Fibroblast of pulmonary artery (primary cell): ENCODE data around the gene ALDH1L2.

Experiments used
- DNase-seq: peaks from one replicate; pipeline ENCODE4 v3.0.0-alpha.2; 2010; ENCODE audit warnings: low read depth
- H3K4me3 ChIP-seq: replicated peaks from 2 replicates; pipeline ENCODE4 v1.5.1; 2011; ENCODE audit warnings: low read depth, mild to moderate bottlenecking, control low read depth, low read length, moderate library complexity
- CTCF ChIP-seq: IDR thresholded peaks from 2 replicates; pipeline ENCODE4 v1.5.1; 2011; ENCODE audit warnings: mild to moderate bottlenecking, control low read depth, low read length, inconsistent platforms; ENCODE audit errors: missing control alignments

The ALDH1L2 gene

DNA sequence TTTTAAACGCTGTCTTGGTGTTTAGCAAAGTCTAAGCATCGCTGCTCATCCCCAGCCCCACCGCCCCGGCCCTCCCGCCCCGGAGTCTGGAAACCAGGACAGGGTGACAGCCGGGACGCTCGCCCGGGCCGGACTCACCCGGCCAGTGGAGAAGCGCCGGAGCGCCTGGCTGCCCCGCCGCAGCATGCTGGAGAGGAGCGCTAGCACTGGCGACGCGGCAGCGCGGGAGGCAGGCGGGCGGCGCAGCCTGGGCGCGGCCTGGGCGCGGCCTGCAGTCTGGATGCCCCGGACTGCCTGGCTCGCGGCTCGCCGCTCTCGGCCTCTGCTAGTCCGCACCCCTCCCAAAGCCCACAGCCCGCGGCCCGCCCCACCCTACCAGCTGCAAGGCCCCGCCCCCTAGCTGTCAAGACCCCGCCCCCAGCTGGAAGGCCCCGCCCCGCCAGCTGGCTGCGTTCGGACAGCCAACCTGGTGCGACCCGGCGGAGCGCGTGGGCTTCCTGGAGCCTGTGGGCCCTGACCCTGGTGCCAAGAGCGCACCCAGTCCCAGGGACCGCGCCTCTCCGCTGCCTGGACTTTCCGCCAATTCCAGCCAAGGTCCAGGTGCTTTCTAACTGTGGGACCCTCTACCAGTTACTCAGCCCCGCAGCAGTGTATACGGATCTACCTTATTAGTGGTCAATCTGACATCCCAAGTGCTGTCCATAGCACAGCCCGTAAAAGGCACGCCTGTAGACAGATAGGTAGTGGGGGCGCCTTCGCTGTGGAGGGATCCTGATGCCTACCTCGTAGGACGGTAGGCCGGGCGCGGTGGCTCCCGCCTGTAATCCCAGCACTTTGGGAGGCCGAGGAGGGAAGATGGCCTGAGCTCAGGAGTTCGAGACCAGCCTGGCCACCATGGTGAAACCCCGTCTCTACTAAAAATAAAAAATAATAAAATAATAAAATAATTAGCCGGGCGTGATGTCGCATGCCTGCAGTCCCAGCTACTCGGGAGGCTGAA, at the start of gene ALDH1L2:
Gene ALDH1L2, minus strand, starts transcription at position 208 of the 1,000 bp plus-strand sequence. Its CDS starts 22 bp downstream, at position 186.
- H3K4me3 ChIP-seq, result peak within 1 kb of the TSS; percentile 91
- peak; percentile 91 for DNase-seq
- no peak for TF ChIP-seq CTCF

- DNase-seq, result no peak
- no peak overlapping the region for H3K4me3 ChIP-seq
- no peak for TF ChIP-seq CTCF
These were observed 36.3 kb upstream of the ALDH1L2 start for GRCh38 chr12:105120551-105120950.

DNA sequence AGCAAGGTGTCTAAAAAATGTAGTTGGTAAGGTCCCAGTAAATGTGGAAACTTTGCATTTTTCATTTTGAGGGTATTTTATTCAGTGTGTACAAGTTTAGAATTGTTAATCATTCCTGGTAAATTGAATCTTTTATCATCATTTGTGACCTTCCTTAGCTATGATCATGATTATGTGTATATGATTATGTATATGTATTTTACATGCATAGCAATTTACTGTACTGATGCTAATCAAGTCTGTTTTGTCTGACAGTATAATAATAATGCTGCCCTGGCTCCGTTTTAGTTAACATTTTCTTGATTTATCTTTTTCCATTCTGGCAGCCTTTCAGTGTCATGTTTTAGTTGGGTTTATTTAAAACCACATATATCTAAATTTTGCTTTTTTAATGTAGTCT, 32.7 kb upstream of the ALDH1L2 start:
- H3K4me3 ChIP-seq, result no peak overlapping the region
- TF ChIP-seq CTCF, result no peak
- DNase-seq, result no peak

DNA sequence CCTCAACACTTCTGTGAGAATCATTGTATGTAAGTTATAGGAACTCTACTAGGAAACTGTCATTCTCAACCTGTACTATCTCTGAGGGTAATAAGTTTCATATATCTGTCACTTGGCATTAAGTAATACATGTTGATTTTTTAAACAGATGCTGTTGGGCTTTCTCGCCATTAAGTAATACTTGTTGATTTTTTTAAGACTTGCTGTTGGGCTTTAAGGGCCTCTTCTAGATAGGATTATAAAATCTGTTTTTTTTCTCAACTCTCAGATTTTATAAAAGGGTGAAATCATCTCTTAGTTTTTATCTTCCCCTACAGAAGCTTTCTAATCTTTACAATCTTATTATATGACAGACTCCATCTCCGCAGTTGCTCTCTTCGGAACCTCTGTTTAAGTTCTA, 28.8 kb upstream of the ALDH1L2 start:
- H3K4me3 ChIP-seq, result no peak overlapping the region
- TF ChIP-seq CTCF, result no peak
- no peak for DNase-seq

DNA sequence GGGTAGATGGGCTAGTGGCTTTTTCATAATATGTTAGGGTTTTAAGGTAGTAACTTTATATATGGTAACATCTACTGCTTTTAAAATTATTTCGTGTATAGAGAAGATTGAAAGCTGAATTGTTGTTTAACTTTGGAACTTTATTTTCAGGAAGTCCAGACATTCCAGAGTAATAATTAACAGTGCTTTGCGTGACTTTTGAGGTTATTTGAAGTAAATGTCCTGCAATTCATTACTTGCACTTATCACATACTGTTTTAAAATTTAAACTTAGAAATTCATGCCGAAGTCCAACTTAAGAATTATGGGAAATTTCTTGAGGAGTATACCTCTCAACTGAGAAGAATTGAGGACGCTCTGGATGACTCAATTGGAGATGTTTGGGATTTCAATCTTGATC, 26.6 kb upstream of the ALDH1L2 start:
- H3K4me3 ChIP-seq, result peak overlapping the region; percentile 1
- no peak for DNase-seq
- TF ChIP-seq CTCF, result no peak

DNA sequence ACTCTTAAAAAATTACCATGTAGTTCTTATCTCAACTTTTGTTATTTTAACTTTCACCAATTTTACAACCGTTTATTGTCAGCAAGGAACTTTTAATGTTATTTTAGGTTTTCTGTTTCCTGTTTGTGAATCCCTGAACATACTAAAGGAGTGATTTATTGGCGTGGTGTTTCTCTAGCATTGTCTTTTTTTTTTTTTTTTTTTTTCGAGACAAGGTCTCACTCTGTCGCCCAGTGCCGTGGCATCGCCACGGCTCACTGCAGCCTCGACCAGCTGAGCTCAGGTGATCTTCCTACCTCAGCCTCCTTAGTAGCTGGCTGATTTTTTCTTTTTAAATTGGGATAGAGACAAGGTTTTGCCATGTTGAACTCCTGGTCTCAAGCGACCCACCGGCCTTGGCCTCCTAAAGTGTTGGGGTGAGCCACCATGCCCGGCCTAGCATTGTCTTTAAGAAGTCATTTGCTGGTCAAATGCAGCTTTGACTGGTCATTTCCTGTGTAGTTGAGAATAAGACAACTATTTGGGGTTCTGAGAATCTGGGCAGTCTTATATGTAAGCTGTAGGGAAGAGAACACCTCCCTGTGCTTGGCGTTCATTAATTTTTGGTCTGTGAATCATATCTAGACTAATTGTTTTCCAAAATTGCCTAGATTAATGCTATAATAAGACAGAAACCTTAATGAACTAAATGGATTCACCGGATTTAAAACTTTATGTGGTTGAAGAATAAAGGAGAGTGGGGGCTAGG, 25.4 kb upstream of the ALDH1L2 start:
- H3K4me3 ChIP-seq, result peak overlapping the region; percentile 87
- peak; percentile 39 for DNase-seq
- TF ChIP-seq CTCF, result no peak
